ENCODE results near the gene SNAP25. TPM values are rescaled to one million over a fixed set of nuclear protein-coding genes. Genes with fewer than 3 reads are reported as not detected.

Gene SNAP25
- total RNA-seq, 2 donors from 2014 or later, result 2.1 to 10.0 TPM

DNA sequence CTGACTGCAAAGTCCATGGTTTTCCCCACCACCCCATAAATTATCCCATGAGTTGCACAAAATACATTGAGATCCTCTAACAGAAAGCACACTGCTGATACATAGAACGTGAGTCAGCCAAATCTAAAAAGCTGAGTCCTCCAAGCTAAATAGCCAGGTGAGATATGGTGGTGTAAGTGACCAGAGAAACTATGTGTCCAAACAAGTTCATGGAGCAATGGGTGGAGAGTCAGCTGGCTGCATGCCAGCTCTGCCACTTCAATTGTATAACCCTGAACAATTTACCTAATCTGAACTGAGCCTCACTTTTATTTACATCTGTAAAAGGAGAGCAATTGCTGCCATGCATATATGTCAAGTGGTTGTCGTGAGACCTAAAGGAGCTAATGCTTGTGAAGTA lies 9.7 kb downstream of the SNAP25 start:
- 67% methylated on average over 2 of the region's 2 CpGs for WGBS
- Histone ChIP-seq H3K27me3 (replicated peaks; ENCODE audit: insufficient read depth) (no peaks in the 10 kb centered on the region), H3K9me3 (no peaks in the 10 kb centered on the region), H3K36me3 (no peaks in the 10 kb centered on the region), H3K27ac (no peak overlapping the region), H3K4me1 (replicated peaks) (no peaks in the 10 kb centered on the region), H3K4me3 (no peak overlapping the region)
- TF ChIP-seq CTCF (IDR thresholded peaks at IDR 0.05), result no peak
- TF ChIP-seq POLR2AphosphoS5 (IDR thresholded peaks at IDR 0.05), result no peak
- no peak for DNase-seq (ENCODE audit: low spot score)
- intact Hi-C loops (cut with DNase I), result no loop called here

- TF ChIP-seq POLR2A (IDR thresholded peaks at IDR 0.05) (no peak), POLR2AphosphoS5 (IDR thresholded peaks at IDR 0.05) (no peak)
- H3K4me1 ChIP-seq (replicated peaks), result no peaks in the 10 kb centered on the region
- no peak overlapping the region for H3K27ac ChIP-seq
- no peaks in the 10 kb centered on the region for H3K9me3 ChIP-seq
- no peaks in the 10 kb centered on the region for H3K27me3 ChIP-seq (replicated peaks; ENCODE audit: insufficient read depth)
- H3K36me3 ChIP-seq, result no peaks in the 10 kb centered on the region
- no peak overlapping the region for H3K4me3 ChIP-seq
- intact Hi-C loops (cut with DNase I), result no loop called here
- DNase-seq (ENCODE audit: low spot score), result no peak
These were observed 12.7 kb downstream of the SNAP25 start for GRCh38 chr20:10231290-10231689.

DNA sequence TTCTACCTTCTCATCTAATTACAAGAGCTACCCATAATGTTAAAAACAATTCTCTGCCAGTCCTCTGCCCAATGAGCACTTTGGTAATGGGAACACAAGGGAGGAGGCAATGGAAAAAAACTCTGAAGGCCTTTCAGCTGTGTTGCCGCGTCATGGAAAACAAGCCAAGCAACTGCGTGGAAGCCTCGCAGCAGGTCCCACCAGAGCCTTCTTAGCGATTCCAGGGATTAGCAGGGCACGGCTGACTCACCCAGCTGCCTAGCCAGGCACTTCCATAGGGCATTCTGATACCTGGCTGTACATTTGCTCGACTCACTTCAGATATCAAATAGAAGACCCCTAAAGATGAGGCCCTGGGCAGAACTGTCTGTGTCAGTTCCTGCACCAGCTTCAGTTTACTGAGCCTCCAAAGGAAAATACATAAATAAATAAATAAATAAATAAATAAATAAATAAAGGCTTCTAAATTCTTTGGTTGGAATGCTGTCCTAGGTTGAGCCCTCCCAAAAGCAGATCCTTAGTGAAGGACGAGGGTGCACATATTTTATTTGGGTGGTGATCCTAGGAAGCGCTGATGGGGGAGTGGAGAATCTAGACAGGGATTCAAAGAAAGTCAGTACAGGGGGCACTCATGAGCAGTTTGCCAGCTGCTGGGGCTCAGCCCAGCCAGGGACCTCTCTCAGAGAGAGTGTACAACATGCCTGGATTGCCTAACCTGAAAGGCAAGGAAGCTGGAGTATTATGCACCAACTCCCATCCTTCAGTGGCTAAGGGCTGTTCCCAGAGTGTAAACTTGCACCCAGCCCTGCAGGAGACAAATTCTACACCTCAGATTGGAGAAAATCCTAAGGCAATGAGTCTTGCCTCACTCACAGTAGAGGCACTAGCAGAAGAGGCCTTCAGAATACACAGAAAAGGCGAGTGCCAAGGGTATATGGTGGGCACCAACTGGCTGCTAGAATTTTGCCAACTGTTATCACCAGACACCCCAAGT lies 18.2 kb downstream of the SNAP25 start:
- Histone ChIP-seq H3K4me1 (replicated peaks) (no peaks in the 10 kb centered on the region), H3K27me3 (replicated peaks; ENCODE audit: insufficient read depth) (no peaks in the 10 kb centered on the region), H3K4me3 (no peak overlapping the region), H3K36me3 (no peaks in the 10 kb centered on the region), H3K27ac (no peak overlapping the region), H3K9me3 (no peaks in the 10 kb centered on the region)
- 82% methylated on average over 10 of the region's 10 CpGs for WGBS
- DNase-seq (ENCODE audit: low spot score), result no peak
- TF ChIP-seq POLR2A (IDR thresholded peaks at IDR 0.05), result no peak
- no peak for TF ChIP-seq CTCF (IDR thresholded peaks at IDR 0.05)
- TF ChIP-seq POLR2AphosphoS5 (IDR thresholded peaks at IDR 0.05), result no peak
- intact Hi-C loops (cut with DNase I), result no loop called here

GRCh38 chr20:10239954-10240353 lies 21.3 kb downstream of the SNAP25 start:
- Histone ChIP-seq H3K27ac (no peak overlapping the region), H3K4me1 (replicated peaks) (no peaks in the 10 kb centered on the region), H3K27me3 (replicated peaks; ENCODE audit: insufficient read depth) (no peaks in the 10 kb centered on the region), H3K4me3 (no peak overlapping the region), H3K9me3 (no peaks in the 10 kb centered on the region), H3K36me3 (no peaks in the 10 kb centered on the region)
- DNase-seq (ENCODE audit: low spot score), result peak; percentile 21
- no peak for TF ChIP-seq CTCF (IDR thresholded peaks at IDR 0.05)
- no peak for TF ChIP-seq POLR2A (IDR thresholded peaks at IDR 0.05)
- TF ChIP-seq POLR2AphosphoS5 (IDR thresholded peaks at IDR 0.05), result no peak
- WGBS, result 40% methylated on average over 4 of the region's 4 CpGs
- intact Hi-C loops (cut with DNase I), result no loop called here

DNA sequence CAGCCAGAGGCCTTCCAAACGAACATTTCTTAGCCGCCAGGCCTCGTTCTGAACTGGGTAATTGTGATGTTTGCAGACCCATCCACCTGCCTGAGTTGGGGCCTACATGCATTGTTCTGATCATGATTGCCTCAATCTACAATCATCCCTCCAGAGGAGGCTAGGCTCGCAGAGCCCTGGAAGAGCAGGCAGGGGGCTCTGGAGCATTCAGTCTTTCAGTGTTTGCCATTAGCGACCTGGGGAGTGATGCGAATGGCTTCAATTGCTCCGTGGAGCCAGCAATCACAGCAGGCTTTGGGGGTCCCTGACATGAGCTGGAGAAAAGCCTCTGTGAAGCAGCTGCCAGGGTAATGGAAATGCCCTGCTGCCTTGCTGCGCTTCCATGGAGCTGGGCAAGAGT lies 22.0 kb downstream of the SNAP25 start:
- intact Hi-C loops (cut with DNase I), result no loop called here
- H3K4me3 ChIP-seq, result no peak overlapping the region
- 88% methylated on average over 8 of the region's 8 CpGs for WGBS
- no peaks in the 10 kb centered on the region for H3K4me1 ChIP-seq (replicated peaks)
- H3K27ac ChIP-seq, result no peak overlapping the region
- no peak for DNase-seq (ENCODE audit: low spot score)
- no peaks in the 10 kb centered on the region for H3K36me3 ChIP-seq
- no peaks in the 10 kb centered on the region for H3K27me3 ChIP-seq (replicated peaks; ENCODE audit: insufficient read depth)
- no peaks in the 10 kb centered on the region for H3K9me3 ChIP-seq
- TF ChIP-seq CTCF (IDR thresholded peaks at IDR 0.05), result no peak
